Astrocyte (in vitro differentiated cells and primary cell): ENCODE measurements around the gene APBA2. TPM values are rescaled to one million over a fixed set of nuclear protein-coding genes. Genes with fewer than 3 reads are reported as not detected.

Experiments used
- DNase-seq: peaks from one replicate; pipeline ENCODE4 v3.0.0-alpha.2; 2010; ENCODE audit warnings: low read depth
- FAIRE-seq: peaks from 2 replicates; lab custom pipeline; 2011; peaks lifted over from hg19 to GRCh38; lab: Jason Lieb, UNC
- H2AFZ ChIP-seq: 2 replicates; pipeline ENCODE4 v1.6.0; 2012; ENCODE audit warnings: low read depth, low read length, inconsistent platforms
- H3K27ac ChIP-seq: 2 replicates; pipeline ENCODE4 v1.5.1; 2011; ENCODE audit warnings: low read depth, low read length, inconsistent platforms
- H3K27me3 ChIP-seq: 2 replicates; pipeline ENCODE4 v1.6.0; 2011; ENCODE audit warnings: low read length, inconsistent platforms; ENCODE audit not compliant: insufficient read depth
- H3K36me3 ChIP-seq: 2 replicates; pipeline ENCODE4 v1.5.1; 2011; ENCODE audit warnings: low read length, inconsistent platforms; ENCODE audit not compliant: insufficient read depth
- H3K4me1 ChIP-seq: 2 replicates; pipeline ENCODE4 v1.5.1; 2011; ENCODE audit warnings: low read length, inconsistent platforms; ENCODE audit not compliant: insufficient read depth
- H3K4me2 ChIP-seq: 2 replicates; pipeline ENCODE4 v1.6.0; 2012; ENCODE audit warnings: low read length, inconsistent platforms
- H3K4me3 ChIP-seq: 2 replicates; pipeline ENCODE4 v1.5.1; 2011; ENCODE audit warnings: low read depth, mild to moderate bottlenecking, low read length, inconsistent platforms; ENCODE audit not compliant: insufficient read depth
- H3K79me2 ChIP-seq: 2 replicates; pipeline ENCODE4 v1.6.0; 2012; ENCODE audit warnings: mild to moderate bottlenecking, low read length, inconsistent platforms; ENCODE audit not compliant: insufficient read depth
- H3K9ac ChIP-seq: 2 replicates; pipeline ENCODE4 v1.6.0; 2012; ENCODE audit warnings: mild to moderate bottlenecking, low read length, inconsistent platforms
- H3K9me3 ChIP-seq: 2 replicates; pipeline ENCODE4 v1.5.1; 2012; ENCODE audit warnings: low read depth, mild to moderate bottlenecking, low read length, inconsistent platforms; ENCODE audit not compliant: insufficient read depth
- H4K20me1 ChIP-seq: 2 replicates; pipeline ENCODE4 v1.6.0; 2012; ENCODE audit warnings: low read length, inconsistent platforms; ENCODE audit not compliant: insufficient read depth
- H3K27ac Mint-ChIP-seq: one replicate; pipeline ENCODE4 v1.8.0; 2021; ENCODE audit warnings: mild to moderate bottlenecking, mixed read lengths; ENCODE audit not compliant: unreplicated experiment
- H3K27me3 Mint-ChIP-seq: one replicate; pipeline ENCODE4 v1.8.0; 2021; ENCODE audit warnings: low read depth, mixed read lengths; ENCODE audit not compliant: unreplicated experiment
- H3K36me3 Mint-ChIP-seq: one replicate; pipeline ENCODE4 v1.8.0; 2021; ENCODE audit warnings: low read depth, mixed read lengths; ENCODE audit not compliant: unreplicated experiment
- H3K4me1 Mint-ChIP-seq: one replicate; pipeline ENCODE4 v1.8.0; 2021; ENCODE audit warnings: low read depth, mixed read lengths; ENCODE audit not compliant: unreplicated experiment
- H3K4me3 Mint-ChIP-seq: one replicate; pipeline ENCODE4 v1.8.0; 2021; ENCODE audit warnings: mild to moderate bottlenecking, moderate library complexity, mixed read lengths; ENCODE audit not compliant: unreplicated experiment
- H3K9me3 Mint-ChIP-seq: one replicate; pipeline ENCODE4 v1.8.0; 2021; ENCODE audit warnings: mild to moderate bottlenecking, mixed read lengths; ENCODE audit not compliant: unreplicated experiment
- CTCF ChIP-seq: IDR thresholded peaks from 2 replicates; pipeline ENCODE4 v1.5.1; 2011; ENCODE audit warnings: low read depth, mild to moderate bottlenecking, inconsistent platforms, low read length, moderate library complexity; ENCODE audit not compliant: insufficient read depth
- EZH2 ChIP-seq: IDR thresholded peaks from 2 replicates; pipeline ENCODE4 v1.6.1; 2012; ENCODE audit warnings: mild to moderate bottlenecking, low read length, inconsistent platforms; ENCODE audit not compliant: insufficient read depth
- total RNA-seq: library from RNA; stranded (reverse); gene quantifications from 2 replicates; pipeline ENCODE4 v1.2.1, GENCODE V29; 2021

APBA2 gene
- total RNA-seq, 1 donor from 2014 or later, result 15.2 TPM

DNA sequence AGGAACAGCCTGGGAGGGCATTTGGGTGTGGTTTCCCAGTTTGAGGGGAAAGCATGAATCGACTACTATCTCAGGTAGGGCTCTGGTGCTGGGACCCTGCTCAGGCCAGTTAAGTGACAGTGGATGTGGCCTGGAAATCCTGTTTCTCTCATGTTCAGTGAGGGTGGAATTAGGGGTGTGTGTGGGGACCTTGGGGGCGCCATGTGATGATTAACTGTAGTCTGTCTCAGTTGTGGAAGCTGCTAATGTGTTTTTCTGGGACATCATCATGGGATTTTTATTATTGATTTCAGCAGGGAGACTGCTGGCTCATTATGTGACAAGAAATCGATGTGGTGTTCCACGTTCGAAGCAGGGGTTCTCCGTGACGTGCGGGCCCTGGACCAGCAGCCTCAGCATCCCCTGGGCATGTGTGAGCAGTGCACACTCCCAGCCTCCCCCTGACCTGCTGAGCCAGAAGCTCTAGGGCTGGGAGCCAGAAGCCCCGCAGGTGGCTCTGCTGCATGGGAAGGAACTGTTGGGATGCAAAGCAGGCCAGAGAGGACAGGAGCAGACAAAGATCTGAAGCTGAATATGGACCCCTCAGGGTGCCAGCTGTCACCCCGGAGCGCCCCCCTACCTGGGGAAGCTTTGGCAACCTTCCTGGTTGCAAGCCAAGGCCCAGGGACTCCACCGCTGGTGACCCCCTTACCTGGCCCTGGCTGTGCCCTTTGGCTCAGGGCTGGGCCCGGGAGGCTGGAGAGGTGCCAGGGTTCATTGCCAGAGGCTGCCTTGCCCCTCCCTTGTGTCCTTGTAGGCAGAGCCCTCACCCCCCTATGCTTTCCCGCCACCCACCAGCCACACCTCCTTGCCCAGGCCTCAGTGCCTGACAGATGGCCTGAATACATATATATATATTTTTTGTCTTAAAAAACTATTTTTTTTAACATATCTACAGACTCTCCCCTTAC, 149.8 kb downstream of the APBA2 start:
- Histone ChIP-seq H3K36me3 (peaks cover 2% of the 10 kb centered on the region), H3K4me3 (no peak overlapping the region), H3K4me1 (peaks cover 13% of the 10 kb centered on the region), H4K20me1 (peaks cover 17% of the 10 kb centered on the region), H3K79me2 (no peaks in the 10 kb centered on the region), H3K27me3 (no peaks in the 10 kb centered on the region), H3K4me2 (no peak overlapping the region), H3K27ac (no peak overlapping the region), H3K9me3 (no peaks in the 10 kb centered on the region), H2AFZ (no peak overlapping the region), H3K9ac (no peak overlapping the region)
- peak overlapping the region; percentile 53 for H3K27ac Mint-ChIP-seq
- DNase-seq (no peak), FAIRE-seq (no peak)
- H3K27me3 Mint-ChIP-seq, result no peaks in the 10 kb centered on the region
- H3K36me3 Mint-ChIP-seq, result peaks cover 6% of the 10 kb centered on the region
- H3K4me1 Mint-ChIP-seq, result peaks cover 12% of the 10 kb centered on the region
- H3K9me3 Mint-ChIP-seq, result peaks cover 4% of the 10 kb centered on the region
- no peak overlapping the region for H3K4me3 Mint-ChIP-seq
- no peak for TF ChIP-seq EZH2
- no peak for TF ChIP-seq CTCF

DNA sequence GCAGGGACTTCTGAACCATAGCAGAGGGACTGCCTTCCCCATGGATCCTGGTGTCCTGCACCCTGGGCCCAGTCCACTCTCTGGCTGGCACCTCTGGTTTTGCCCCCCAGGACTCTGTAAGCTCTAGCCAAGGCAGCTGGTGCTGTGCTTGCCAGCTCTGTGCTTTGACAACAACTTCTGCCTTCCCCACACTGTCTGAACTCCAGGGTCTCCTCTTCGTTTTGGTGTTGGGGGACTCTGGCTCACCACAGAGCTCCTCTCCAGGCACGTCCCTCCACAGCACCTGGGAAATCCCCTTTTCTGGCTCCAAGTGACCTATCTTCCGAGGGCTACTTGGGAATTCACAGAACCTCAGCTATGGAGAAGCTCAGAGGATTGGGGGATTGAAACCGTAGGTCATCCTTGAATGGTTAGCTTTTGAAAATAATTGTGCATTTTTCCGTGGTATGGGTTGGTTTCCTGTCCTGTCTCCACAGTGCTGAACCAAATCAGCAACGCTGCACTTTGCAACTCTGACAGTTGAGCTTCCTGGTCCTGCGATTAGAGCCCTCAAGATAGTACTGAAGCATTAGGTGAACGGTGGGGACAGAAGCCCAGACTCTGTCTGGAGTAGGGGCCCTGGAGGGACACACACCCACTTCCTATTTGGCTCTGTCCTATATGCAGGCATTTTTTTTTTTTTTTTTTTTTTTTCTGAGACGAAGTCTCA, 152.4 kb downstream of the APBA2 start:
- peak; percentile 20 for DNase-seq
- Histone ChIP-seq H3K27me3 (no peaks in the 10 kb centered on the region), H3K4me2 (no peak overlapping the region), H3K79me2 (no peaks in the 10 kb centered on the region), H2AFZ (no peak overlapping the region), H3K9me3 (no peaks in the 10 kb centered on the region), H3K36me3 (peaks cover 2% of the 10 kb centered on the region), H4K20me1 (peaks cover 13% of the 10 kb centered on the region), H3K4me3 (no peak overlapping the region), H3K9ac (no peak overlapping the region), H3K4me1 (peaks cover 16% of the 10 kb centered on the region), H3K27ac (no peak overlapping the region)
- H3K9me3 Mint-ChIP-seq, result peaks cover 4% of the 10 kb centered on the region
- no peak for FAIRE-seq
- peaks cover 16% of the 10 kb centered on the region for H3K4me1 Mint-ChIP-seq
- H3K27me3 Mint-ChIP-seq, result no peaks in the 10 kb centered on the region
- H3K27ac Mint-ChIP-seq, result no peak overlapping the region
- TF ChIP-seq EZH2, result no peak
- no peak for TF ChIP-seq CTCF
- no peaks in the 10 kb centered on the region for H3K36me3 Mint-ChIP-seq
- H3K4me3 Mint-ChIP-seq, result no peak overlapping the region
